ENCODE measurements around the gene EVX2. TPM values are rescaled to one million over a fixed set of nuclear protein-coding genes. Genes with fewer than 3 reads are reported as not detected.
A peak's percentile ranks its signal among the peaks of the same experiment; 100 is the strongest.

The EVX2 gene
- total RNA-seq, 1 experiment from 2014 or later = not detected

DNA sequence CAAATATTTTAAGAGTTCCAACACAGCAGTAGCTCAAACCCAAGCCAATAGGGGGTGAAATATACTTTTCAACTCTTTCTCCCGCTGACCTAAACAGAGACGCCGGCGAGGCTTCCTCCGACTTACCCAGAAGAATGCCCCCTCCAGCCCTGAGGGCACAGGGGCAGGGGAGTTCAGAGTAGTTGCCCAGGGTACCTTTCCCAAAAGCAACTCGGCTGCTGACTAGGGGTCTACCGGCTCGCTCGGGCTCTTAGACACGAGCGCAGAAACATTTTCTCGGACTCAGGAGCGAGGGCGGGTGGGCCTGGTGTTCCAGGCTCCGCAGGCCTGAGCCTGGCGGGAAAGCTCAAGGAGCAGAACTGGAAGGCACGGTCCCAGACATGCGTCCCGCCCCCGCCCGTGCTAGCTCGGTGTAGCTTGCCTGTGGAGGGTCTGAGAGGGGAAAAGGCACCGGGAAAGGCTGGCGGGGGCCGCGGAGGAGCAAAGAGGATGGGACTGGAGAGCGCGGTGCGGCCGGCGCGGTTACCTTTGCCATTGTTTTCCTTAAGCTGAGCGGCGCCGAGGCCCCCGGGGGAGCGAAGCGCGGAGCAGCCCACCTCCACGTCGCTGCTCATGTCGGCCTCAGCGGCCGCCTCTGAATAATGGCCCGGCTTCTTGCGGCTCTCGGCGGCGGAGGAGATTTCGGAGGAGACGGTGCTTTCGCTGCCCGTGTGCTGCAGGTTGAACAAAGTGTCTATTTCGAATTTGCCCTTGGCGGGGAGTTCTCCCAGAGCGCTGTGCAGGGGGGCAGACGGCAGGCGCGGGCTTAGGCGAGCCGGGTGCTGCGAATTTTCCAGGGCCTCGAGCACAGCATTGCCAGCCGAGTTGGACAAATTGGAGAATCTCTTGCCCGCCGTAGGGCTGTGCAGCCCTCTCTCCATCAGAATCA is 674 bp downstream of the EVX2 start:
- no peak for DNase-seq (ENCODE audit: low read depth)

DNA sequence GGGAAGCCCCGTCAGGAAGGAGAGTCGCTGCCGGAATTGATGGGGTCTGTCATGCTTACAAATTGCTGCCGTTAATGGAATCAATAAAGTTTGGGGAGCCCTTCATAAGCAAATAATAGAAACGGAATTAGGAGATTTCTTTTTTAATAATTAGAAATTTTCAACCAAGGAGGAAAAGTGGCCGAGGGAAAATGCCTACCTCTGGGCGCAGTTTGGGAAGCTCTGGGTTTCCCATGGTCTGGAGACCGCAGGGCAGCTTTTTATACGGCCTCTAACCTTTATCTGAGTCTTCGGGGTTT is 1.3 kb downstream of the EVX2 start:
- DNase-seq (ENCODE audit: low read depth) = no peak

DNA sequence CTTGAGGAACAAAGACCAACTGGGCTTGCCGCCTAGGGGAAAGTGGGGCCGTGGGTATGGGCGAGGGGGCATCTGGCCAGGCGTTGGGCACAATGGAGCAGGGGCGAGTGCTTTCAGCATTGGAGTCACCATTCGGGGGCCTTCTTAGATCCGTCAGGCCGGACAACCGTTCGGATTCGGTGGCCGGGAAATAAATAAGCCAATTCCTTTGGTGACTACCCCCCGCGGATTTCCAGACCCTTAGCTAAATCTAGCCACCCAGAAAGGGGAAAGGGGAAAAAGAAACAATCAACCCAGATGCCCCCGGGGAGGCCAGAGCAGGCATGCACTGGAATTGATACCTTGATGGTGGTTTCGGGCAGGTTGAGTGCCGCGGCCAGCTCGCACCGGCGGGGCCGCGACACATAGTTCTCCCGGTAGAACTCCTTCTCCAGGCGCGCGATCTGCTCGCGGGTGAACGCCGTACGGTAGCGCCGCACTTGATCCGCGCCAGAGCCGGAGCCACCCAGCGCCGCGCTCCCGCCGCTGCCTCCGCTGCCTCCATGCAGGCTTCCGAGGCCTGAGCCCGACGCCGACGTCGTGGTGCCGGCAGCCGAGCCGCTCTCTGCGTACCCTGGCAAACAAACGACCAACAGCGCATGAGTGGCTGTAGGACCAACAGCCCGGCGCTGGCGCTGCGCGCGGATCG is 1.8 kb downstream of the EVX2 start:
- DNase-seq (ENCODE audit: low read depth) = no peak

DNA sequence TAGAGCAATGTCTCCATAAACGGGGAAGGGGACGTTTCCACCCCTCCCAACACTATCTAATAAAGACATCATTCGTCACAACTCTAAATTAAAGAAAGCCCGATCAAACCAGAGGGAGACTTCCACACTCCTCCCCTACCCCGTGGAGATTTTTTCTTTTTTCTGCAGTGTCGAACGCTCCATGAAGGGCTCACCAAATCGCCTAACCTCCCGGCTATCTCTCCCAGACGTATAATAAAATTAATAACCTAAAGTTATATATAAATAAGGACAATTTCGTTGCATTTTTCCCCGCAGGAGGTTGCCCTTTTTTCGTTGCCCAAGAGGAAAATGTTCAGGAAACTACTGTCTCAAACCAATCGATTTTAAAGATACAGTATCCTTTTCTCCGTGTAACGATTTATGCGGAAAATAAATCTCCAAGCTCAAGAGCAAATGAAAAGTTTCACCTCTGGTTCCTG is 2.4 kb downstream of the EVX2 start:
- no peak for DNase-seq (ENCODE audit: low read depth)

DNA sequence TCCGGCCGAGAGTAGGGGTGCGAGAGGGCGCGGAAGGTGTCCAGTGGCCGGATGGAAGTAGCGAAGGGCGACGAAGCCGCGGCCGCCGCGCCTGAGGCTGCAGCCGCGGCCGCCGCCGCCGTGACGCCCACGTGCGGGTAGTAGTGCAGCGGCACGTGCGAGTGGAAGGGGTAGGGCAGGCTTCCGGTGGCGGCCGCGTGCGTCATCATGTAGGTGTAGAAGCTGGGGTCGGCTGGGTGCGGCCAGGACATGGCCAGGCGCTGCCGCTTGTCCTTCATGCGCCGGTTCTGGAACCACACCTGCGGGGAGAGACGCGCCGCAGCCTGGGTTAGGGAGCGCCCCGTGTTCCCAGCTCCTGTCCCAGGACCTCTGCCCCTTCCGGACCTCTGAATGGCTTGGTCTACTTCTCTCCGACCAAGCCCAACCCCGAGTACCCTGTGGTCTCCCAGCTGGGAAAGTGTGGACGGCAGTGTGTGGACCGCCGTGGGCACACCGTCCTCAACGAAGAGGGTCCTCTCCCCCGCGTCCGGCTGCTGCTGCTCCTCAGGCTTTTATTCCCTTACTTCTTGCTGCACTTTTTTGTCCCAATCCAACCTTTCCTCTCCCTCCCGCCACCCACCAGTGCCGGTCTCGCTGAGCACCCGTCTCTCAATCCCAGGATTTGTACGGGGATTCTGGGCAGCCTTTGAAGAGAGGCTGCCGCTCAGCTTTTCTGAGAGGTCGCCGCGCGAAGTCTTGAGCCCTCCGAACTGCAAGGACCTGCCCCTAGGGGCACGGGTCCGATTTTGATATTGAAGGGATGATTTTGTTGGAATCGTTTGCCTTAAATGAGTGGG is 3.0 kb downstream of the EVX2 start:
- no peak for DNase-seq (ENCODE audit: low read depth)

DNA sequence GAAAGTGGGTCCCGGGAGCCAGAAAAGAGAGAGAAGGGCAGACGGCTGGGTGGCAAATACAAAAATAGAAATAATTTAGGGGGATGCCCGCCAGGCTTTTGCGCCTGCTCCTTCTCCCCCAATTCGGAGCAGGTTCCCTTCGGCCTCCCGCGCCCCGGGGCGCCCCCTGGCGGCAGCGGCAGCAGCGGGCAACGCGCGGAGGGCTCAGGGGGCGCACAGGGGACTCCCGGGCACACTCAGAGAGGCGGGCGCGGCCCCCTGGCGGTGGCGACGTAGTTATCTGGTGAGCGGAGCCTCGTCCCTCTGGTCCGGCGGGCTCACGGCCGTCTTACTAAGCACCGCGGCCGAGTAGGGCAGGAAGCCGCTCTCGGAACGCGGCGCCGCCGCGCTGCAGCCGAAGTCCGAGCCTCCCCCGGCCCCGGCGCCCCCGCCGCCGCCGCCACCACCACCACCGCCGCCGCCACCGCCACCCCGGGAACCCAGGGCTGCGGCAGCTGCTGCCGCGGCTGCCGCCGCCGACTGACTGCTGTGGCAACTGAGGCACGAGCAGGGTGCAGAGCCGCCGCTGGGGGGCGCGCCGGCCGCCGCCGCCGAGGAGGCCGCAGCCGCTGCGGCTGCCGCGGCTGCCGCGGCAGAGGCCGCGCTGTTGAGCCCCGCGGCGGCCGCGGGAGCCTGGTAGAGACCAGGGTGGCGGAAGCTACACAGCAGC is 3.8 kb downstream of the EVX2 start:
- DNase-seq (ENCODE audit: low read depth) = peak; percentile 62

DNA sequence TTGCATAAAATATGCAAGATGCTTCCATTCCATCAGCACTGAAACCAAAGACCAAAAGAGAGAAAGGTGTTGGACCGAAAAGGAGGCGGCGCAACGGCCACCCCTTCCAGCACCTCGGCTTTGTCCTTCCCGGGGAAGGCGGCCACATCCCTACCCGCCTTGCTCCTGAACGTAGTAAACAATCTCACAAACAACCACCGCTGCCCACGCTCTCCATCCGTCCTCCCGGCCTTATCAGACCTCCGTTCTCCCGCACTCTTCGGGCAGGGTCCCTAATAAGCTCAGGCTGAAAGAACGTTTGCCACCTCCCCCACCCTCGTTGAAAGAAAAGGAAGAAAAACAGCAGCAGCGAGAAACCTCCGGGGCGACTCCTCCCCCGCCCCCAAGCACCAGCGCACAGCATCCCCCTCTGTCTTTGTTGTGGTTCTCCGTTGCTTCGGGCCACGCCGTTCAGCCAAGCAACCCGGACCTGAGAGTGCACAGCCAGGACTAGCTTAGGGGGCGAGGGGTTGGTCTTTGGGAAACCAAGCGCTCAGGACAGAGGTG is 4.4 kb downstream of the EVX2 start:
- no peak for DNase-seq (ENCODE audit: low read depth)

DNA sequence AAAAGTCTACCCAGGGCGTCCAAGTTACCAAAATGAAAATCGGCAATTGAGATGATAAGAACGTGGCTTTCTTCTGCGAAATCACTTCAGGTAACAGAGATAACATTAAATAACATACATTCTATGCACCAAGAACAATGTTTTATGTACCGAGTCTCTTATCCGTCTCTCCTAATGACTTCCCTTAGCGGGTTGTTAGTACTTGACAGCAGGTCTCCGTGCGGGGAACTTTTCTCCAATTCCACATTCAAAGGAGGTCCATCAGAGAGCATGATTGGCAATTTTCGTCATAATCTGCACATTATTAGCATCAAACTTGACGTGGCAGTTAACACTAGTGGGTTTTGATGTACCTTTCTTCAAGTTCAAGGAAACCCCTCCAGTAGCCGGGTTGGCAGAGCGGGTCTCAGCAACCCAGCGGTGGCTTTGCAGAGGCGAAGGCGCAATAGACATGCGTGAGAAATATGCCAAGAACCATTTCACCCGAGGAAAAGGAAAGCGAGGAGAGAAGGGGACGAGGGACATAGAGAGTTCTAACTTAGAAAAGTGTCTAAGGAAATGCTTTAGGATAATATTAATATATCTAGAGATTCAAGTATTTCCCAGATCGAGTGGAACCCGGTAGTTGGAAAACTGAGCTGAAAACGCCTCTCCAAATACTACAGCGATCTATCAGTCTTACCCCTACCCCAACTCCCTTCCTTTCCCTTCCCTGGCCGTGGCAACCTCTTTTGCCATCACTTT is 5.0 kb downstream of the EVX2 start:
- DNase-seq (ENCODE audit: low read depth) = no peak

DNA sequence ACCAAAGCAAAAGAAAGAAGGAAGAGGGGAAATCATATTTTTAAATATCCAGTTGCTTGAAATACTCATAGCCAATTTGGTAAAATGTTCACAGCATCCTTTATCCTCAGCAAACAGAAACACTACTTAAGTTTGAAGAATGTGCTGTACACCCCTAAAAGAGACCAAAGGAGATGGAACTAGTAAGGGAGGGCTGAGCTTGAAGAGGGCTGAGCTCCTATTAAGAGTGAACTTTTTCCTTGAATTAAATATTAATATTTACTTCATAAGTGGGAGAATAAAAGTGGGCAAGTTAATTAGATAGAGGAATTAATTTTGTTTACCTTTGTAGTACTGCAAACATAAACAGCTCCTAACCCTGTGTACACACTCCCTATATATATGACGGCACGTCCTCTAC is 7.0 kb downstream of the EVX2 start:
- no peak for DNase-seq (ENCODE audit: low read depth)

DNA sequence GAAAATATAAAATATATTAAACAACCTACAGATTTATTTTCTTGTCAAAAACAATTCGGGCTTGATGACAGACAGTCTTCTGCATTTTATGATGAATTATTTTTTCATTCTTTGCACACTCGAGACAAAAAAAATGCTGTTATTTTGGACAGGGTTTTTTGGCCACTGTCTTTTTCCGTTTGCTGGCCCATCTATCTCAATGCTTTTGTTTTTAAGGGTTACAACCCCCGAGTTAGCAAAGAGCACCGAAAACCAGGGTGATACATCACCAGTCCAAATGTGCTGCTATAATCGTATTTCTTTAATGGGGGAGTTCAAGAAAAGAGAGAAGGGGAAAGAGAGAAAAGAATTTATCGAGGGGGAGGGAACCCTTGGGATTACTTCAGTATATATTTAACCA is 7.7 kb downstream of the EVX2 start:
- no peak for DNase-seq (ENCODE audit: low read depth)

DNA sequence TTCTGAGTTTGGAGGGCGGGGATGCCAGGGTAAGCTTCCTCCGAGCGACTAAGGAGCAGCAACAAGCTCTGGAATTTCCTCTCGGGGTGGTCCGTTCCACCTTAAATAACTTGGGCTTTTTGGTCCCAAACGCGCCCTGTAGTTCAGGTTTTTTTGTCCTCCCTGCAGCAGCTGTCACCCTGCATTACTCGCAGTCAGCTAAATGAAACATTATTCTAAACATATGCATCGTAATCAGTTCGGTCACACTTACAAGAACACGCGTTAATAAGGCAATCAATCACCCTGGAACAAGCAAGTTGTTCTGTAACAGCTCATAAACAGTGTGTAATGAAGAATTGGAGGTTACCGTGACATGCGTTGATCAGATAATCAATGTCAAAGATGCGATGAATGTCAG is 8.3 kb downstream of the EVX2 start:
- DNase-seq (ENCODE audit: low read depth) = no peak

DNA sequence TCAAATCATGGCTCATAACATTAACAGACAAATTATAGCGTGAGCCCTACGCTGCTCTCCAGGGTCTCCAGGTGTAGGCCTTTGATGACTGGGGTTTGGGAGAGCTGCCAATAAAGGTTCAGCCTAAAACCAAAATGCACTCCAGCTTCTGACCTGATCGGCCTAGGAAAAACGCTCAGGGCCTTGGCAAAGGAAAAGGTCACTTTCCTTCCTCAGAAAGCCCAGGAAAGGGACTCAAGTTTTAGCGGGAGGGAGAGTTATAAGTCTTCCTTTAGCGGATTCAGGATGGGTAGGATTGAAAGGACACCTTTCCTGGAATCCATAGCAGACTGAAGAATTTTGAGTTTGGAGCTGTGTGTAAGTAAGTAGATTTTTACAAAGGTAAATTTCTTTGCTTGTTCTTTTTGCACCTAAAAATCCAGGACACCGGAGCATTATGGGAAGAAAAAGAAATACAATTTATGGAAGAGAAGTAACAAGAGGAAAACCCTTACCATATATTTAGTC is 8.8 kb downstream of the EVX2 start:
- no peak for DNase-seq (ENCODE audit: low read depth)

DNA sequence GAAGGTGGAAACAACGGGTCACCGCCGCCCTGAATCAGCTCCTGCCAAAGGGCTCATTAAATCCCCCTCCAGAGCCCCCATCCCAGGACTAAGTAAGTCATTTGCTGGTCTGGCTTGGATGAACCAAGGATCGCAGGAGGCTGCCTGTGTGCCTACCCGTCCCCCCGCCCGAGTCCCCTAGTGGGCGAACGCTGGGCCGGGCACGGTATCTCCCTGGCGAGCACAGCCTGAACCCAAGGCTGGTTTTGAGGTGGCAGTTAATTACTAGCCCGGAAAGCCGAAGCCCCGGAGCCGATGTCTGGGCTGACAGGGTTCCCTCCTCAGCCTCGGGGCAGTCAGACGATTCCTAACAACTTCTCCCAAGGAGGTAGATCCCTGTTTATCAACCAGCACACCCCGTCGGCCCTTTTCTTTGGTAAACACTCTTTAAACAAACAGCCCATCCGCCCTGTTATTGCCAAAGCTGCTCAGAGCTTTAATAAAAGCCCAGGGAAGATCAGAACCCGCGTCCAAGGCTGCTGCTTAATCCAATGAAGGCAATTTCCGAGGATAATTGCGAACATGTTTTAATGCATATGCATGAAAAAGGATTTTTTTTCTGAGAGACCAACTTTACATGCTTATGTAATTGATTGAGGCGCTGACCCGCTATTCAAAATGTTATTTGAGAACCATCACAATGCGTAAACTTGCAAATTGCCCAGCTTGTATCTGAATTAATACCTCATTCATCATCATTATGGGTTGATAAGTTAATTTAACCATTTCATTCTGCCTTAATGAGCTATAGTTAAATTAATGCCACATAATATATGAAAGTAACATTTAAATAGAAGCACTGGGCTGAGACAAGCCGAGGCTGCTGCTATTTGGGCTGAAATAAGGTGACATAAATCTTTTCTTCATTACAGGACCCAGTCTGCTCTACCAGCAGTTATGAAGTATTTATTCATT is 10.5 kb downstream of the EVX2 start:
- no peak for DNase-seq (ENCODE audit: low read depth)

DNA sequence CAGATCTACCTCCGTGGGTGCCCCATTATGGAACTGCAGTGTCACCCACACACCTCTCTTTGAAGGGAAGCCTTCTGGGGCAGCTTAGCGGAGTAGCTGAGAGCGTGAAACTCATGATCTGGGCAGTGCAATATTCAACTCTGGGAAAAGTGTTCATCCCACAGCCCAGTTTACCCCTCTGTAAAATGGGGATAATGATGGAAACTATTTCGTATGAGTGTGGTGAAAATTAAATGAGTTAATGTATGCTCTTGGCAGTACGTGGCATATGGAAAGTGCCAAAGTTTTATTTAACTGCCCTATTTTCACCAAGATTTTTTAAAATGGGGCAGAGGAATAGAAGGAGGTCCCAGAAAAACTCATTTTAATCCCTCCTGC is 11.5 kb downstream of the EVX2 start:
- DNase-seq (ENCODE audit: low read depth) = no peak

DNA sequence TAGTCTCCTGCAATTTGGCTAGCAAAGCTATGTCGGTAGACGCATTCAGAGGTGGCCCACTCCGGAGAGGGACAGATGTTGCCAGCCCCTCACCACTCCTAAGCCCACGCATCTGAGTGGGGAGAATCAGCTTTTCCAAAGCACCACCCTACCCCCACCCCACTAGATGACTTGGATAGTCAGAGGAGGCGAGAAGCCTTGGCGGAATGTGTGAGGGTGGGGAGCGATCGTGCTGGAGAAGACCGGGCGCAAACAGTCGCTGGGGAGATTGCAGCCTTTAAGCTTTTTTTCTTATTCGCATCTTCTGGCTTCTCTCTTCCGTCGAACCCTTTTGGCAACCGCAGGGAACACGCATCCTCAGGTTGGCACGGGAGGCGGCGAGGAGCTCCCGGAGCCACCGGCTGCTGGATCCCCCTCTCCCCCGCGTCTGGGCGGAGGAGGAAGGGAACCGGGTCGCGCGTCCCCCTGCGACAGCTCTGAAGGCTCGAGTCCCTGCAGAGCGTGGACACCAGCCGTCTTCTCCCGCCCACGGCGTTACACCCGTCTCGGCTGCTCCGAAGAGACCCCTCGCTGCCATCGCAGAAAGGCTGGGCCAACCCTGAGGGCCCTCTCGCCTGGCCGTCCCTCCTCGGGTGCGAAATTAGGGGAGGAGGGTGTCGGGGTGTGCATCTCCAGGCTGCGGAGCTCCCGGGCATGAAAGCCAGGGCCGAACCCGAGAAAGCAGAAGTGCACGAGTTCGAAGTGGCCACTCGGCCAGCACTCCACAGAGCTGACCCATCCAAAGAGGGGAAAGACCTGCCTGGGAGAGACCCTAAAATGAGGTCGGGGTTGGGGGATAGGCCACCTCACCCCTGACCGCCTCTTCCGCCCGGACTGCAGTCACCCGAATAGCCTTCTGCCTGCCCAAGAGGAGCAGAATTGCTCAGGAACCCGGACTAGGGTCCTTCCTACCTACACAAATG is 12.2 kb downstream of the EVX2 start:
- DNase-seq (ENCODE audit: low read depth) = no peak

DNA sequence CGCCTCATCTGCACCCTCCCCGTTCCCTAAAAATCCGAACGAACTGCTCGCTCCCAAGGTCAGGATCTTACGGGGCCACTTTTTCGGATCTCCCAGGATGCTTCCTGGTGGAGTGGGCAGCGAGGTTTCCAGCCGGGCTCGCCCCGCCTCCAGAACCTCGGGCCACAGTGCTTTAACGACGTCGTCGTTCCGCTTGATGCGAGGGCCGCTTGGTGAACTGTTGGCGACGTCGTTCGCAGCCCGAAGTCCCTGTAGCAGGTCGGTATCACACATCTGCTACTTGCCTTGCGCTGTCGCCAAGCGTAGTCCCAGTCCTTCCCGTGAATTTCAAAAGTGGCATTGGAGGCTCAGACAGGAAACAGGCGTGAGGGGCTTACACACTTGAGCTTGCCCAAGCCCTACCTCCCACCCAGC is 15.3 kb downstream of the EVX2 start:
- DNase-seq (ENCODE audit: low read depth) = no peak

DNA sequence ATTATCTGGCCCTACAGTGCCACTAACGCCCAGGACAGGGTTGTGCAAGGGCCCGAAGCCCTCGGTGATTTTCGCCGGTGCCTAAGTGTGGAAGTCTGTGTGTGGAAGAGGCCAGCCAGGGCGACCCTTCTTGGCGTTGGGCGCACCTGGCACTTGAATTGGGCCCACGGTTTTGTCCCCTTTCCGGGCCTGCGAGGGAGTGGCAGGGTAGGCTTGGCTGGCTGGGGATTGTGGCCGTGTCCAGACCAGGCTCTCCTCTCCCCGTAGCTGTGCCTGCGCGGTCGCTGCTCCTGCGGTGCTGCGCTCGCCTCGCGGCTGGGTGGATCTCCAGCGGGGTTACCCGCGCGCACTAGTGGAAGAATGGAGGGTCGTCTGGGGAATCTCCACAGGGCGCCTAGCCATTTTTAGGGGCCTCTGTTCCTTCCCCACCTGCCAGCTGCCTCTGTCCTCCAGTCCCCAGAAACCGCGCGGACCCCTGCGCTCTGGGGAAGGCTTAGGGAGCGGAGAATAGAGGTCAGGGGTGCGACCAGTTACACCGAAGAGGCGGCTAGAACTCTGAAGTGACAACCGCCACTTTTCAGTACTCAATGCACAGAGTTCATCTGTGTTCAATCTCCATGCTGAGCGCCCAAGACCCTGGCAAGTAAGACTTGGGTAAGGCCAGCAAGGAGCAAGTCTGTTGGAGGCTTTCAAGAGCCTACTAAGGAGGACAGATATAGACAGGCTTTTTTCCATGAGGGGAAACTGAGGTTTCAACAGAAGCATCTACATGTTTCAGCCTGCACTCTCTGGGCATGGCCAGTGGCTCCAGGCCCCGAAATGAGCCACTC is 16.0 kb downstream of the EVX2 start:
- DNase-seq (ENCODE audit: low read depth) = no peak
